ENCODE results near the gene LRFN5.

Gene LRFN5

DNA sequence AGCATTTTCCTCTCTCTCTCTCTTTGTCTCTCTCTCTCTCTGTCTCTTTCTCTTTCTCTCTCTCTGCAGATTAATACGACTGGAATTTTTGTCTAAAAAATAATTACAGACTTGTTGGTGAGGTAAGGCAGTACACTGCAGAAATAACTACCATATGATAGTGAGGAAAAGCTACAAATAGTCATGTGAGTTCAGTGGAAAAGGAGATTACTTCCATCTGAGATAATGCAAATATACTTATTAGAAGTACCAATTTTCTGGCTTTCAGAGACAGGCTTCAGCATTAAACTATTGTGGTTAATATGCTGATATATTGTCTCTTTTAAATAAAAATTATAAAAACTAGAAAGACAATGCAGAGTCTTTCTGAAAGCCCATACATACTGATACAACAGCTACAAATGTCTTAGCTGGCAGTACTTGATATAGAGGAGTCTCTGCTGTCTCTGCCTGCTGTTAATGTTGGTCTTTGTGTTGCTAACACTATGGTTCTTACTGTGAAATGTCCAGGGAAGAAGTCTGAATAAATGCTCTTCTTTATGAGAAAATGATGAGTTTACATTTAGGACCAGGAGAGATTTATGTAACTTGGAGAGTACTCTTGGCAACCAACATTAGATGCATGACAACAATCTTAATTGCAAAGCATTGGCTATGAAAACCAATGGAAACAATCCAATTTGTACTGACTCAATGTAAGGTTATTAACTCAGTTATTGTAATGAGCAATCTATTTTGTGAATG lies 167.0 kb downstream of the LRFN5 start:
- DNase-seq (ENCODE audit: low read depth): no peak

GRCh38 chr14:41782511-41782910 lies 175.8 kb downstream of the LRFN5 start:
- no peak for DNase-seq (ENCODE audit: low read depth)

- no peak for DNase-seq (ENCODE audit: low read depth)
These were observed 176.7 kb downstream of the LRFN5 start for GRCh38 chr14:41783403-41783802.

- no peak for DNase-seq (ENCODE audit: low read depth)
These were observed 179.0 kb downstream of the LRFN5 start for GRCh38 chr14:41785696-41786095.

GRCh38 chr14:41799817-41800216 lies 193.1 kb downstream of the LRFN5 start:
- DNase-seq (ENCODE audit: low read depth): no peak

- no peak for DNase-seq (ENCODE audit: low read depth)
These were observed 199.0 kb downstream of the LRFN5 start for GRCh38 chr14:41805633-41806032.

GRCh38 chr14:41806366-41806975 lies 199.8 kb downstream of the LRFN5 start:
- DNase-seq (ENCODE audit: low read depth): no peak

DNA sequence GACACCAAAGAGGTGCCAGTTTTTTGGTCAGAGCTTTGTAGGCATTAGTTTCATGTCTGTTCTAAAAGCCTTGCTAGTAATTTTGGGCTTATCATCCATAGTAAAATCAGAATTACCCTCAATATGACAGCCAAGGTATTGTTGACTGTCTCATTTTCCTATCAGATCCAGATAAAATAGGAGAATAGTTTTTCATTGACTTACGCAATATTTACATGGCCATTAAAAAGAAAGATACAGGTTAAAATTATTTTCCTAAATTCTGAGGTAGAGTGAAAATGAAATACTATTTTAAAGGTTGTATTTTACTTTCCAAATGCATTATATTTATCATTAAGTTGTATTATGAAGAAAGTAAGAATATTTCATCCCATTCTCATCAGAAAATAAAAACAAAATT lies 203.7 kb downstream of the LRFN5 start:
- DNase-seq (ENCODE audit: low read depth): no peak

GRCh38 chr14:41817626-41818025 lies 210.9 kb downstream of the LRFN5 start:
- no peak for DNase-seq (ENCODE audit: low read depth)

- DNase-seq (ENCODE audit: low read depth): no peak
These were observed 217.8 kb downstream of the LRFN5 start for GRCh38 chr14:41824441-41824840.

- no peak for DNase-seq (ENCODE audit: low read depth)
These were observed 218.9 kb downstream of the LRFN5 start for GRCh38 chr14:41825622-41826021.

DNA sequence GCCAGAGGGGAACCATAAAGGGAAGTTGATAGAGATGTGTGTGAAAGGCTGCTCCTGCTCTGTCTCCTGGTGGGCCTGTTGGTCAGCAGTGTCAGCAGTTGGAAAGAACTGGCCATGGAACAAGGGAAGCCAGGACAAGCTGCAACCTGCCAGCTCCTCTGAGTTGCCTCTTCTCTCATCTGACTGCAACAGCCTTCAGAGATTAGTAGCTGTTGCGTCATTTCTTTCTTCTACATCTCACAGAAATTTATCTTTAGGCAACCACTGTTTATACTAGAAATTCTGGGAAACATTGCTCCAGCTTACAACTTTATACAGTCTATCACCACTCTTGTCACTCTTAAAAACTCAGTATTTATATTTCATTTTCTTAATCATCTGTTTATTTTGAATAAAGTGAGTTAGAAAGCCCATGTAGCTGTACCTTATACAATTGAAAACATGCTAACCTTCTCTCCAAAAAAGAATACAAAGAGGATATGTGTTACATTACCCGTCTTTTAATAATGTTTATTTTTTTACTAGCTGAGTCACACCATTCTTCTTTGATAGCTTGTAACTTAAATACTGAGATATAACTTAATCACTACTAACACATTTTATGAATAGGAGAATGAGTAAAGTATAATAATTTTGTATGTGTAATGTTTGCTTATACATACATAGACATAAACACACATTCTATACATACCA lies 224.2 kb downstream of the LRFN5 start:
- DNase-seq (ENCODE audit: low read depth): no peak

DNA sequence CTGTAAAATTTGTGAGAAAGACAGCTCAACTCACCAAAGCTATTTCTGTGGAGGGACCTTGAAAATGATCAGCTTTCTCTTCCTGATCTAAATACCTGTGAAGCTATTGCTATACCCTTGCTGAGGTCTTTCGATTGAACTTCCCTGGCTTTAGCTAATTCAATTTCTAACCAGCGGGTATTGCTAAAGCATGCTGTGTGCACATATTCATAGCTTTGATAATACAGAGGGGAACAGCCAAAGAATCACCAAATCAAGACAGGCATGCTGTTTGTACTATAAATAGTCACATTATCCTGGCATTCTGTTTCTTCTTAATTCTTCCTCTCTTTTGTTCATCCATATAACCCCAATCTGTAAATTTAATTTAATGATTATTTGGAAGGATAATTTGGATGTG lies 233.0 kb downstream of the LRFN5 start:
- DNase-seq (ENCODE audit: low read depth): no peak

GRCh38 chr14:41859336-41859735 lies 252.7 kb downstream of the LRFN5 start:
- DNase-seq (ENCODE audit: low read depth): no peak

DNA sequence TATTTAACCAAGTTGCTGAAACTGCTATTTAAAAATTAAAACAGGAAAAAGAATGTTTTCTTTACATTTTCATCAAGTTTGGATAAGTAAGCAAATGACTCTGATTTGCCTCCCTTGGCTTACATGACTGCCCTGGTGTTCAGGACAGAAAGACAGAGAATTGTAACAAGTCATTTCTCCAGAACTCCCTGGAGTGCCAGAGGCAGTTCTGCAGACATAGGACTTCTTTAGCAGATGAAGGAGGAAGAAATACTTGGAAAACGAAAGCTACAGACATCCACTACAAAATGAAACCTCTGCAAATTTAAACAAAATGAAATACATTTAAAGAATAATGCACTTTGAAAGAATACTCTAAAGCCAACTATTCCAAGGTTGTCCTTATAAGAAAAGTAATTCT lies 253.9 kb downstream of the LRFN5 start:
- no peak for DNase-seq (ENCODE audit: low read depth)

- DNase-seq (ENCODE audit: low read depth): no peak
These were observed 259.2 kb downstream of the LRFN5 start for GRCh38 chr14:41865894-41866293.

DNA sequence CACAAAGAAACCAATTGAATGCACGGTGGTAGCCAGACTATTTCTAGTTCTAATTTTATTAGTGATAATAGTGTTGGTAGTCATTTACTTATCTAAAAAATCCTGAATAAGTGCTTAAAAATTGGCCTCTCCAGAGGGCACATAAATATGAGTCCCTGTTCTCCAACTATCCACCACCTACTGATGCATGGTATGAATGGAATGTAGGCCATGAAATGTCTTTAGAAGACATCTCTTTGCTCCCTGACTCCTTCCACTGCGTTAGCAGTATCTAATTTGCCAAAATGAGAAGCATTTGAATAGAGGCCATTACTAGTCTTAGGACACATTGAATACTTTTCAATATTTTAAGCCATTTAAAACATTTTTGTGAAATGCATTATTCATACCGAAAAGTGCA lies 261.7 kb downstream of the LRFN5 start:
- no peak for DNase-seq (ENCODE audit: low read depth)

- DNase-seq (ENCODE audit: low read depth): no peak
These were observed 266.4 kb downstream of the LRFN5 start for GRCh38 chr14:41872931-41873685.

DNA sequence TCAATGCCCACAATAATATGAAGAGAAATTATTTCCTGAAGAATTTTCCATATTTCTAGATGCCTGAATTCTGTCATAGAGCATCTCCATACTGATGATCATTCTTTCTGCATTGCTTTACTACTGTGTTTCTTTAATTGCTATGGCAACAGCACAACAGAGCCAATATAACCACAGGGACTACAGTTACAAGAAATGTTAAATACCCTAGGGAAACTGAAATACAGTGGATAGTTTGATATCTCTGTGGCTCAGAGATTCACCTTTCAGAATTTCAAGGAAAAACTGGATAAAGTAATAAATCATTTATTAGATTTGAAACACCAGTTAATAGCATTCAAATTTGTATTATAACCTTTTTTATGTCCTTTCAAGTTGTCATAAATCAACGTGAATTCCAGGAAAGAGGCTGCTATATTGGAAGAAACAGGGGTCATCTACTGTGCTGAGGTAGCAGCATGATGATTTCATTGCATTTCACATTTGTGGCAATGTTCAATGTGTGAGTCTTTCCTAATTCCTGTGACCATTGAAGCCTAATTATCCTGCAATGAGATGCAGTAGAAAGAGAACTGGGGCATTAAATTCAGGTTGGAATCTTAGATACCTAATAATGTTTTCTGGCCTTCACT lies 267.1 kb downstream of the LRFN5 start:
- no peak for DNase-seq (ENCODE audit: low read depth)

GRCh38 chr14:41875116-41875515 lies 268.4 kb downstream of the LRFN5 start:
- no peak for DNase-seq (ENCODE audit: low read depth)

DNA sequence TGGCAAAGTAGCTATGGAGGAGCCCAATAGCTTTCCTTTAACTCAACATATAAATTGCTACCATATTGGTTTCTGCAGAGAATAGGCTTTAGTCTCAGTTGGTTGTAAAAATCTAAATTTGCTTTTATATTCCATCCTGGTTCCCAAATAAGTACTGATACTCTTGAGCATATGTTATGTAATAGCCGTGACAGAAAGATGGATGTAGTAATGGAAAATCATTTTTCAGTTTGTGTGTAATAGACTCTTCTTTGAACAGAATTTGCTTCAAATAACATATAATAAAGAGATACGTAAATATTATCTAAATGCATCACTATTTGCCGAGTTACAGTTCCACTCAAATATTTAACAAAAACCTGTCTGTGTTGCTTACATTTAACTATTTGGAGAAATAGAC lies 271.6 kb downstream of the LRFN5 start:
- no peak for DNase-seq (ENCODE audit: low read depth)

DNA sequence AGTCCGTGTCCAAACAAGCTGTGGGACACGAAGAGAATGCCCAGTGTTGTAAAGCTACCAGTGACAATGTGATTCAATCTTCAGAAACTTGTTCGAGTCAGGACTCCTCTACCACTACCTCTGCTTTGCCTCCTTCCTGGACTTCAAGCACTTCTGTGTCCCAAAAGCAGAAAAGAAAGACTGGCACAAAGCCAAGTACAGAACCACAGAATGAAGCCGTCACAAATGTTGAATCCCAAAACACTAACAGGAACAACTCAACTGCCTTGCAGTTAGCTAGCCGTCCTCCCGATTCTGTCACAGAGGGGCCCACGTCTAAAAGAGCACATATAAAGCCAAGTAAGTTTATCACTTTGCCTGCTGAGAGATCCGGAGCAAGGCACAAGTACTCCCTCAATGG lies 284.9 kb downstream of the LRFN5 start:
- DNase-seq (ENCODE audit: low read depth): no peak

Data from GM04504 (cell line).